ENCODE data around the gene KIF18A.
"Not testable (repeated sequence)": the region's sequence is repeated elsewhere in the genome, so short reads cannot be mapped to it uniquely, and the experiment has no call there.

The KIF18A gene

GRCh38 chr11:28106353-28107043 is 1.5 kb downstream of the KIF18A start:
- ATAC-seq (no peak), DNase-seq (no peak)

GRCh38 chr11:28105869-28106268 is 2.1 kb downstream of the KIF18A start:
- ATAC-seq (no peak), DNase-seq (no peak)

- ATAC-seq = no peak
Observed at GRCh38 chr11:28104984-28105383, 3.0 kb downstream of the KIF18A start.

GRCh38 chr11:28104425-28104824 is 3.5 kb downstream of the KIF18A start:
- ATAC-seq (no peak), DNase-seq (no peak)

More at GRCh38 chr11:28104984-28105383, 3.0 kb downstream of the KIF18A start:
- DNase-seq = no peak

GRCh38 chr11:28102300-28102699 is 5.7 kb downstream of the KIF18A start:
- DNase-seq, ATAC-seq: not testable (repeated sequence)

- DNase-seq (no peak), ATAC-seq (no peak)
Observed at GRCh38 chr11:28100665-28101064, 7.3 kb downstream of the KIF18A start.

GRCh38 chr11:28099715-28100114 is 8.2 kb downstream of the KIF18A start:
- DNase-seq = no peak
- no peak for ATAC-seq

- no peak for DNase-seq
- no peak for ATAC-seq
Observed at GRCh38 chr11:28098257-28098656, 9.7 kb downstream of the KIF18A start.

- no peak for ATAC-seq
- no peak for DNase-seq
Observed at GRCh38 chr11:28092786-28093185, 15.2 kb downstream of the KIF18A start.

- no peak for DNase-seq
- no peak for ATAC-seq
Observed at GRCh38 chr11:28090052-28090749, 17.8 kb downstream of the KIF18A start.

- no peak for DNase-seq
- ATAC-seq = no peak
Observed at GRCh38 chr11:28089378-28089777, 18.6 kb downstream of the KIF18A start.

GRCh38 chr11:28087693-28088092 is 20.3 kb downstream of the KIF18A start:
- not testable (repeated sequence) for DNase-seq, ATAC-seq

GRCh38 chr11:28087192-28087591 is 20.8 kb downstream of the KIF18A start:
- ATAC-seq, DNase-seq: not testable (repeated sequence)

- no peak for ATAC-seq
- DNase-seq = no peak
Observed at GRCh38 chr11:28086569-28086968, 21.4 kb downstream of the KIF18A start.

GRCh38 chr11:28083118-28083517 is 24.8 kb downstream of the KIF18A start:
- DNase-seq = no peak
- no peak for ATAC-seq

- ATAC-seq (no peak), DNase-seq (no peak)
Observed at GRCh38 chr11:28077521-28077920, 30.4 kb downstream of the KIF18A start.

- DNase-seq (no peak), ATAC-seq (no peak)
Observed at GRCh38 chr11:28072321-28072720, 35.6 kb downstream of the KIF18A start.

- no peak for DNase-seq
- ATAC-seq = no peak
Observed at GRCh38 chr11:28071305-28071704, 36.7 kb downstream of the KIF18A start.

GRCh38 chr11:28058333-28058732 is 49.6 kb downstream of the KIF18A start:
- DNase-seq (no peak), ATAC-seq (no peak)

GRCh38 chr11:28054821-28055220 is 53.1 kb downstream of the KIF18A start:
- ATAC-seq (no peak), DNase-seq (no peak)

- DNase-seq (no peak), ATAC-seq (no peak)
Observed at GRCh38 chr11:28049338-28050216, 58.4 kb downstream of the KIF18A start.

- ATAC-seq (no peak), DNase-seq (no peak)
Observed at GRCh38 chr11:28048812-28049211, 59.1 kb downstream of the KIF18A start.

Data from stimulated activated naive CD8-positive, alpha-beta T cell treated with anti-CD3 and anti-CD28 coated beads, Interleukin-15, Interleukin-2, amounts not matched to agents 100 U/mL and 50 U/mL, for 24 hours (primary cell).